A549 treated with AZD2906 at 1 μM for 4 hours (cell line): ENCODE data around the gene MCMBP. TPM values are rescaled to one million over a fixed set of nuclear protein-coding genes. Genes with fewer than 3 reads are reported as not detected.

Experiments
- total RNA-seq: library from RNA; stranded (reverse); fragments of 200-300 nt; extraction: Qiagen RNA extraction; gene quantifications from 5 replicates; pipeline ENCODE4 v1.2.3, GENCODE V29; 2022

Gene MCMBP, protein sequence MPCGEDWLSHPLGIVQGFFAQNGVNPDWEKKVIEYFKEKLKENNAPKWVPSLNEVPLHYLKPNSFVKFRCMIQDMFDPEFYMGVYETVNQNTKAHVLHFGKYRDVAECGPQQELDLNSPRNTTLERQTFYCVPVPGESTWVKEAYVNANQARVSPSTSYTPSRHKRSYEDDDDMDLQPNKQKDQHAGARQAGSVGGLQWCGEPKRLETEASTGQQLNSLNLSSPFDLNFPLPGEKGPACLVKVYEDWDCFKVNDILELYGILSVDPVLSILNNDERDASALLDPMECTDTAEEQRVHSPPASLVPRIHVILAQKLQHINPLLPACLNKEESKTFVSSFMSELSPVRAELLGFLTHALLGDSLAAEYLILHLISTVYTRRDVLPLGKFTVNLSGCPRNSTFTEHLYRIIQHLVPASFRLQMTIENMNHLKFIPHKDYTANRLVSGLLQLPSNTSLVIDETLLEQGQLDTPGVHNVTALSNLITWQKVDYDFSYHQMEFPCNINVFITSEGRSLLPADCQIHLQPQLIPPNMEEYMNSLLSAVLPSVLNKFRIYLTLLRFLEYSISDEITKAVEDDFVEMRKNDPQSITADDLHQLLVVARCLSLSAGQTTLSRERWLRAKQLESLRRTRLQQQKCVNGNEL
- 78.4 to 91.2 TPM (median 85.0 TPM) in 5 replicates for total RNA-seq

DNA sequence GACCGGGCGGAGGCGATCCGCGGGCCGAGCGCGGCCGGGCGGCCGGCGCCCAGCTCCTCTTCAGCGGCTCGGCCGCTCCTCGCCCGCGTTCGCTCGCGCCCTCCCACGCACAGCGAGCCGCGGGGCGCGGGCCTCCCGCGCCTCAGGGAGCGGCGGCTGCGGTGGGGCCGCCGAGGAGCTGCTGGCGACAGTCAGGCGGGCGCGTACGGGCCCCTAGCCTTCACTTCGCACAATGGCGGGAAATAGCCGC is at the start of gene MCMBP:
Gene MCMBP (minus strand): TSS at position 234 of the 250 bp plus-strand sequence. CDS start 259 bp downstream, outside the sequence.

DNA sequence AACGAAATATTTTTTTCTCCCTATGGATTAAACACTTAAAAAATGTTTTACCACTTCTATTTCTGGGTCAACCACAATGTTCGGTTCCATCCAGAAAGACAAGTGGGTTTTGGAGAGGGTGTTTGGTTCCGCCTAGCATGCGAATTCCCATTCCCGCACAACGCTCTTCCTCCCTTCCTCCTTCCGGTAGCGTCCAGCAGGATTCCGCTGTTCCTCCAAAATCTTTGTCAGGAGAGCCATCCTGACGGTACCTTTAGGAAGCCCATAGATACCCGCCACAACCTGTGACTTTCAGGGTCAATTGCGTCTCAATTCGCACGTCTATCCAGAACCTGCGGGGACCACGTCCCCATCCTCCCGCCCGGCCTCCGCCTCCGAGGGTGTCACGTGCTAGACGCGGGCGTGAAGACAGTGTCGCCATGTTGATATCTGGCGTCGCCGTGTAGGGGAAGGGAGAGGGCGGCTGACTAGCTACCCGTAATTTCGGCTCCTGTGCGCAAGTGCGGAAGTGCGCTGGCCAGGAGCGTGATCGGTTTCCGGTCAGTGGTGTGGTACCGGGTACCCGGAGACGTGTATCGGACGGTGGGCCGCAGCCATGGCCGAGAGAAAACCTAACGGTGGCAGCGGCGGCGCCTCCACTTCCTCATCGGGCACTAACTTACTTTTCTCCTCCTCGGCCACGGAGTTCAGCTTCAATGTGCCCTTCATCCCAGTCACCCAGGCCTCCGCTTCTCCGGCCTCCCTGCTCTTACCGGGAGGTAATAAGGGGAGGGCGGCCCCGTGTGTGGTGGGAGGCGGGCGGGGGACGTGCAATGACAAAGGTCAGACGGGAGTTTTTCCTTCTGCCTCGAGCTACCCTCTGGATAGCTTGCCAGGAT is 19.8 kb upstream of the MCMBP start, which contains the start of gene SEC23IP:
Gene SEC23IP (plus strand): TSS at position 543 of the 878 bp plus-strand sequence. CDS start 53 bp downstream, at position 596.

Other genes with a start within 250 kb of the MCMBP start
- gene BAG3, start 221.5 kb downstream of the MCMBP start, total RNA-seq = 213 to 268 TPM (median 267 TPM) in 5 replicates
- 9.5 to 10.3 TPM (median 10.2 TPM) in 5 replicates for gene INPP5F, start 146.8 kb downstream of the MCMBP start, total RNA-seq
- 40.0 to 48.7 TPM (median 45.6 TPM) in 5 replicates for gene SEC23IP, start 19.9 kb upstream of the MCMBP start, total RNA-seq